Right lobe of liver (tissue), 4 donors: ENCODE measurements around the gene IGIP.

Source experiments
- POLR2A ChIP-seq: fragments of 450-650 bp; IDR thresholded peaks from one replicate; pipeline ENCODE4 v1.6.1; 2017; ENCODE audit warnings: antibody characterized with exemption, mild to moderate bottlenecking
- TF ChIP-seq, protein P1 (sequence below), 4 donors: fragments of 200-600 bp in 3 of 4; fragments of 450-650 bp in 1 of 4; IDR thresholded peaks; one replicate each; pipeline versions ENCODE4 v1.5.1 to v1.8.0; 2016 to 2022; ENCODE audit warnings: antibody characterized with exemption in 4 of 4, mild to moderate bottlenecking in 2 of 4
- donor health status: DM: no; HTN: no; CAD: no.
- donor health status: DM: no; HTN: no; CAD: no.
- donor health status: DM: no; HTN: yes; CAD: no.

GRCh38 chr5:140135127-140135526 is 9.4 kb downstream of the IGIP start:
- TF ChIP-seq, protein P1, sequence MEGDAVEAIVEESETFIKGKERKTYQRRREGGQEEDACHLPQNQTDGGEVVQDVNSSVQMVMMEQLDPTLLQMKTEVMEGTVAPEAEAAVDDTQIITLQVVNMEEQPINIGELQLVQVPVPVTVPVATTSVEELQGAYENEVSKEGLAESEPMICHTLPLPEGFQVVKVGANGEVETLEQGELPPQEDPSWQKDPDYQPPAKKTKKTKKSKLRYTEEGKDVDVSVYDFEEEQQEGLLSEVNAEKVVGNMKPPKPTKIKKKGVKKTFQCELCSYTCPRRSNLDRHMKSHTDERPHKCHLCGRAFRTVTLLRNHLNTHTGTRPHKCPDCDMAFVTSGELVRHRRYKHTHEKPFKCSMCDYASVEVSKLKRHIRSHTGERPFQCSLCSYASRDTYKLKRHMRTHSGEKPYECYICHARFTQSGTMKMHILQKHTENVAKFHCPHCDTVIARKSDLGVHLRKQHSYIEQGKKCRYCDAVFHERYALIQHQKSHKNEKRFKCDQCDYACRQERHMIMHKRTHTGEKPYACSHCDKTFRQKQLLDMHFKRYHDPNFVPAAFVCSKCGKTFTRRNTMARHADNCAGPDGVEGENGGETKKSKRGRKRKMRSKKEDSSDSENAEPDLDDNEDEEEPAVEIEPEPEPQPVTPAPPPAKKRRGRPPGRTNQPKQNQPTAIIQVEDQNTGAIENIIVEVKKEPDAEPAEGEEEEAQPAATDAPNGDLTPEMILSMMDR (IDR thresholded peaks at IDR 0.05), result no peak
- no peak for TF ChIP-seq POLR2A
